ENCODE results near the gene DUSP22.

Gene DUSP22

DNA sequence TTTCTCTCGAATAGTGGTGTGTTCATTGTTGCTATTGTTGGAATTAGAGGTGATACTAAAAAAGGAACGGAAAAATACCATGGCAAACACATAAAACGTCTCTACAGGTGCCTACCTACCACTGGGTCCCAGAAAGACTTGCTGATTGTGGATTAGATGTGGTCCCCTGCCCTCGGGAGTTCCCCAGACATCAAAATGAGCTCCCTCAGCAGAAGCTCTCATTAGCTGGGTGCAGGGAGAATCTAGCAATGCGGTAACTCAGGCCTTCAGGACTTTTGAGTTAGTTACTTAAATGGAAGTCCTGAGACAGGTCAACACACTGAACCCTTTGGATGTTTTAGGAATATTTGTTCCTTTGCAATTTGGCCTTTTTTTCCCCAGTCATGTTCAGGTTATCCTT is 105.3 kb downstream of the DUSP22 start:
- ATAC-seq: no peak

- ATAC-seq: no peak
Measured at GRCh38 chr6:398065-398464, 105.8 kb downstream of the DUSP22 start.

DNA sequence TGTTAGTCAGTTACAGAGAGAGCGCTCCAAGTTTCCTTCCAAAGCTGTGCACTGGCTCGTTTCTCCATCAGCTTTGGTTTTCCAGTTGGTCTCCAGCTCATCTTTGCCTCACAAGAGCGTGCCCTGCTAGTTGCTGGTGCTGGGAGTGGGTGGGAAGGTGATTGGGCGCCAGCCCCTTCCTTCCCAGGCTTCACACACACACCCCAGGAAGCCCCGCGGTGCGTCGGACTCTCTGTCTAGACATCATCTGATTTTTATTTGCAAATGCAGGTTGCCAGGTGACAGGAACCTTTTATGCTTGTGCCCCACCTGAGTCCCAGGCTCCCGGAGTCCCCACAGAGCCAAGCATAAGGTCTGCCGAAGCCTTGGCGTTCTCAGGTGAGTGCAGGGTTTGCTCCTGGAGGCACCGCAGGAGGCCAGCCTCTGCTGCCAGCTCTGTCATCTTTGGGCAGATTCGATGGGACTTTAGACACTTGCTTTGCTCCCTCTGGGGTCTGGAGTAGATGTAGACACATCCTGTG is 106.3 kb downstream of the DUSP22 start:
- no peak for ATAC-seq

DNA sequence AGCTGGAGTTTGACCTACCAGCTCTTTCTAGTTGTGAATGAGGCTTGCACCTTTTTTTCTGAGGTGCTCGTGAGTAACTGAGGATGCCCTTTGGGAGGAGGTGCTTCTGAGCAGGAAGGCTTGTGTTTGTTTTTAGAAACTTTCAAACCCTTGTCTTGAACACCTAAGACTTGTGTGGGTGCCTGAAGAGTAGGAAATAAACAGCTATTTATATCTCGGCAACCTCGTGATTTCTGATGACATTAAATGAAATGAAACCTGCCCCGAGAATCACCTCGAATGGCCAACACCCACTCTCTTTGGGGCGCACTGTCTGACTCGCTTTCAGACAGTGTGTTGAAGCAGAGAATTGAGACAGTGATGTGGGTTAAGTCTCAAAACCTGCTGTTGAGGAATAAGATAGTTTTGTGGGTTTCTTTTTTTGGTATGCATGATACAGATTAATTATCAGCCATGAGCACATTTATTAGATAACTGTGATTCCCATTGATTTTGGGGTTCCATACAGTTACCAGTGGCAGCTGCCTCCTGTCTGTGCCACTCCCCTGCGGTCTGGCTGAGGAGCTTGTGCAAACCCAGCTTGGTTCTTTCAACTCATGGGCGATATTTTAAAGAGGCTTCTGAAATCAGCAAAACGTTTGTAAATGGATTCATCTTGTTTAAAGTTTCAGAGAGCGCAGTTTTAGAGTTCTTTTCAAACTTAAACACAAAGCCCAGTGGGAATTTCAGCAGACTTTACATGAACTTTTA is 107.7 kb downstream of the DUSP22 start:
- ATAC-seq: peak; percentile 46 to 49

GRCh38 chr6:400815-401214 is 108.5 kb downstream of the DUSP22 start:
- ATAC-seq: no peak

Data from activated CD4-positive, CD25-positive, alpha-beta regulatory T cell treated with anti-CD3 and anti-CD28 coated beads, Interleukin-2, amount 50 U/mL, for 24 hours (primary cell).